ENCODE results near the gene ORAI1. TPM values are rescaled to one million over a fixed set of nuclear protein-coding genes. Genes with fewer than 3 reads are reported as not detected.
"Not testable (repeated sequence)": the region's sequence is repeated elsewhere in the genome, so short reads cannot be mapped to it uniquely, and the experiment has no call there.

The ORAI1 gene
- total RNA-seq, 1 experiment from 2014 or later = 33.9 TPM

- no peaks in the 10 kb centered on the region for H3K27me3 ChIP-seq (replicated peaks; ENCODE audit: control insufficient read depth, insufficient read depth, low read length)
- Mint-ChIP-seq H3K36me3 (ENCODE audit: insufficient read depth, unreplicated experiment) (peaks cover 20% of the 10 kb centered on the region), H3K27ac (ENCODE audit: unreplicated experiment) (peak overlapping the region; percentile 96), H3K4me3 (ENCODE audit: unreplicated experiment) (peak overlapping the region; percentile 93), H3K4me1 (ENCODE audit: low read depth, unreplicated experiment) (no peaks in the 10 kb centered on the region), H3K27me3 (ENCODE audit: insufficient read depth, unreplicated experiment) (no peaks in the 10 kb centered on the region), H3K9me3 (ENCODE audit: unreplicated experiment) (no peaks in the 10 kb centered on the region)
- DNase-seq = peak; percentile 83 to 88
- H3K36me3 ChIP-seq (ENCODE audit: control insufficient read depth, insufficient read depth, low read length) = no peaks in the 10 kb centered on the region
- BruUV-seq (replicated peaks) = TSS peak; percentile 49
- H3K4me3 ChIP-seq (ENCODE audit: low read depth, low read length) = peak overlapping the region; percentile 76
- ChIA-PET POLR2A (interaction anchor here (0.6 to 1.2 kb wide), 3 partner anchors 18 to 221 kb away, joined by 3 to 8 read pairs (median 6); partner anchors contain the start of gene ORAI1), CTCF (interaction anchor here (0.6 to 1.0 kb wide), 5 partner anchors 9 to 45 kb away, joined by 3 to 5 read pairs (median 4); no protein-coding TSS in a partner anchor)
- peaks cover 32% of the 10 kb centered on the region for H3K4me1 ChIP-seq
- no peaks in the 10 kb centered on the region for H3K9me3 ChIP-seq
- intact Hi-C loops (cut with micrococcal nuclease; ENCODE audit: unreplicated experiment) = loop anchor here (1.0 to 5.0 kb wide), 4 partner anchors 8 to 210 kb away; partner anchors contain the start of gene RHOF
- TF ChIP-seq, protein P1, sequence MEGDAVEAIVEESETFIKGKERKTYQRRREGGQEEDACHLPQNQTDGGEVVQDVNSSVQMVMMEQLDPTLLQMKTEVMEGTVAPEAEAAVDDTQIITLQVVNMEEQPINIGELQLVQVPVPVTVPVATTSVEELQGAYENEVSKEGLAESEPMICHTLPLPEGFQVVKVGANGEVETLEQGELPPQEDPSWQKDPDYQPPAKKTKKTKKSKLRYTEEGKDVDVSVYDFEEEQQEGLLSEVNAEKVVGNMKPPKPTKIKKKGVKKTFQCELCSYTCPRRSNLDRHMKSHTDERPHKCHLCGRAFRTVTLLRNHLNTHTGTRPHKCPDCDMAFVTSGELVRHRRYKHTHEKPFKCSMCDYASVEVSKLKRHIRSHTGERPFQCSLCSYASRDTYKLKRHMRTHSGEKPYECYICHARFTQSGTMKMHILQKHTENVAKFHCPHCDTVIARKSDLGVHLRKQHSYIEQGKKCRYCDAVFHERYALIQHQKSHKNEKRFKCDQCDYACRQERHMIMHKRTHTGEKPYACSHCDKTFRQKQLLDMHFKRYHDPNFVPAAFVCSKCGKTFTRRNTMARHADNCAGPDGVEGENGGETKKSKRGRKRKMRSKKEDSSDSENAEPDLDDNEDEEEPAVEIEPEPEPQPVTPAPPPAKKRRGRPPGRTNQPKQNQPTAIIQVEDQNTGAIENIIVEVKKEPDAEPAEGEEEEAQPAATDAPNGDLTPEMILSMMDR (IDR thresholded peaks at IDR 0.05; ENCODE audit: insufficient read depth in 1 of 2, low read depth in 1 of 2, low read length in 1 of 2, severe bottlenecking in 1 of 2, unreplicated experiment in 1 of 2) = no peak
Measured at GRCh38 chr12:121582583-121583333, 43.6 kb upstream of the ORAI1 start.

DNA sequence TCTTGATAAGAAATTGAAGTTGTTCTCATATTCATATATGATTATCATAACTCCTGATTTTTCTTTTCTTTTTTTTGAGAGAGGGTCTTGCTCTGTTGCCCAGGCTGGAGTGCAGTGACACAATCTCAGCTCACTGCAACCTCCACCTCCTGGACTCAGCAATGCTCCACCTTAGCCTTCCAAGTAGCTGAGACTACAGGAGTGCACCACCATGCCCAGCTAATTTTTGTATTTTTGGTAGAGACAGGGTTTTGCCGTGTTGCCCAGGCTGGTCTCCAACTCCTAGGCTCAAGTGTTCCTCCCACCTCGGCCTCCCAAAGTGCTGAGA lies 43.0 kb upstream of the ORAI1 start:
- BruUV-seq (replicated peaks); H3K9me3 Mint-ChIP-seq (ENCODE audit: unreplicated experiment); H3K27me3 ChIP-seq (replicated peaks; ENCODE audit: control insufficient read depth, insufficient read depth, low read length); H3K4me3 ChIP-seq (ENCODE audit: low read depth, low read length); H3K36me3 ChIP-seq (ENCODE audit: control insufficient read depth, insufficient read depth, low read length); H3K4me1 Mint-ChIP-seq (ENCODE audit: low read depth, unreplicated experiment); H3K27me3 Mint-ChIP-seq (ENCODE audit: insufficient read depth, unreplicated experiment); DNase-seq; H3K9me3 ChIP-seq: not testable (repeated sequence)
- intact Hi-C loops (cut with micrococcal nuclease; ENCODE audit: unreplicated experiment) = loop anchor here (5.0 kb wide), 1 partner anchor 209 kb away; the partner anchor contains the start of gene RHOF
- POLR2A ChIA-PET = interaction anchor here (0.6 to 1.2 kb wide), 3 partner anchors 18 to 221 kb away, joined by 3 to 8 read pairs (median 6); partner anchors contain the start of gene ORAI1
- H3K4me3 Mint-ChIP-seq (ENCODE audit: unreplicated experiment) = peak overlapping the region; percentile 93
- peaks cover 20% of the 10 kb centered on the region for H3K36me3 Mint-ChIP-seq (ENCODE audit: insufficient read depth, unreplicated experiment)
- H3K27ac Mint-ChIP-seq (ENCODE audit: unreplicated experiment) = peak overlapping the region; percentile 96
- CTCF ChIA-PET = interaction anchor here (0.9 to 1.0 kb wide), 4 partner anchors 16 to 44 kb away, joined by 4 to 5 read pairs (median 4); no protein-coding TSS in a partner anchor
- peaks cover 27% of the 10 kb centered on the region for H3K4me1 ChIP-seq

- H3K4me3 Mint-ChIP-seq (ENCODE audit: unreplicated experiment); BruUV-seq (replicated peaks); POLR2A ChIA-PET; H3K9me3 ChIP-seq; DNase-seq; H3K4me1 Mint-ChIP-seq (ENCODE audit: low read depth, unreplicated experiment); H3K36me3 ChIP-seq (ENCODE audit: control insufficient read depth, insufficient read depth, low read length); H3K27me3 ChIP-seq (replicated peaks; ENCODE audit: control insufficient read depth, insufficient read depth, low read length); H3K9me3 Mint-ChIP-seq (ENCODE audit: unreplicated experiment); H3K27me3 Mint-ChIP-seq (ENCODE audit: insufficient read depth, unreplicated experiment); H3K4me3 ChIP-seq (ENCODE audit: low read depth, low read length): not testable (repeated sequence)
- CTCF ChIA-PET = interaction anchor here (0.6 kb wide), 1 partner anchor 82 kb away, joined by 3 read pairs; no protein-coding TSS in a partner anchor
- H3K36me3 Mint-ChIP-seq (ENCODE audit: insufficient read depth, unreplicated experiment) = peaks cover 22% of the 10 kb centered on the region
- intact Hi-C loops (cut with micrococcal nuclease; ENCODE audit: unreplicated experiment) = loop anchor here (5.0 kb wide), 1 partner anchor 207 kb away; the partner anchor contains the start of gene RHOF
- H3K27ac Mint-ChIP-seq (ENCODE audit: unreplicated experiment) = peak overlapping the region; percentile 13
- peaks cover 26% of the 10 kb centered on the region for H3K4me1 ChIP-seq
Measured at GRCh38 chr12:121584885-121585284, 41.4 kb upstream of the ORAI1 start.
